ENCODE measurements around the gene PLEKHG4B. TPM values are rescaled to one million over a fixed set of nuclear protein-coding genes. Genes with fewer than 3 reads are reported as not detected.
"Not testable (repeated sequence)": the region's sequence is repeated elsewhere in the genome, so short reads cannot be mapped to it uniquely, and the experiment has no call there.

Gene PLEKHG4B
- total and polyA plus RNA-seq, 4 donors = under 0.01 to 0.05 (median 0.01) TPM; not detected in 1

DNA sequence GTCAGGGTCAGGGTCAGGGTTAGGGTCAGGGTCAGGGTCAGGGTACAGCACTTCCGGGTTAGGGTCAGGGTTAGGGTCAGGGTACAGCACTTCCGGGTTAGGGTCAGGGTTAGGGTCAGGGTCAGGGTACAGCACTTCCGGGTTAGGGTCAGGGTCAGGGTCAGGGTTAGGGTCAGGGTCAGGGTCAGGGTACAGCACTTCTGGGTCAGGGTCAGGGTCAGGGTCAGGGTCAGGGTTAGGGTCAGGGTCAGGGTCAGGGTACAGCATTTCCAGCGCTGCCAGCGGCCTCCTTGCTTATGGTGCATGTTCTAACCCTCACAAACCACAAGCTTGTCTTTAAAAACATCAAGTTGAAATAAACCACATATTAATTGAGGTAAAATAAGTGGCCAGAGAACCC lies 42.4 kb upstream of the PLEKHG4B start:
- 68% methylated on average over 5 of the region's 5 CpGs for WGBS
- H3K9me3 ChIP-seq (ENCODE audit: control insufficient read depth in 4 of 4, low read length in 3 of 4); H3K4me3 ChIP-seq (ENCODE audit: low read depth in 1 of 3, low read length in 3 of 3); DNase-seq (ENCODE audit: low spot score); H3K9ac ChIP-seq (ENCODE audit: low read depth in 1 of 2, low read length in 2 of 2); H3K27me3 ChIP-seq (ENCODE audit: control insufficient read depth in 4 of 4, insufficient read depth in 4 of 4, low read length in 3 of 4); H3K4me1 ChIP-seq (ENCODE audit: control insufficient read depth in 4 of 4, insufficient read depth in 4 of 4, low read length in 3 of 4); H3K36me3 ChIP-seq (ENCODE audit: control insufficient read depth in 4 of 4, insufficient read depth in 3 of 4, low read depth in 1 of 4, low read length in 3 of 4); H3K27ac ChIP-seq (ENCODE audit: low read depth in 1 of 2, low read length in 2 of 2): not testable (repeated sequence)
- TF ChIP-seq HNF4A (conservative IDR thresholded peaks at IDR 0.05) (peak; percentile 14 to 20), NR2F2 (IDR thresholded peaks at IDR 0.05) (peak; percentile 95)

DNA sequence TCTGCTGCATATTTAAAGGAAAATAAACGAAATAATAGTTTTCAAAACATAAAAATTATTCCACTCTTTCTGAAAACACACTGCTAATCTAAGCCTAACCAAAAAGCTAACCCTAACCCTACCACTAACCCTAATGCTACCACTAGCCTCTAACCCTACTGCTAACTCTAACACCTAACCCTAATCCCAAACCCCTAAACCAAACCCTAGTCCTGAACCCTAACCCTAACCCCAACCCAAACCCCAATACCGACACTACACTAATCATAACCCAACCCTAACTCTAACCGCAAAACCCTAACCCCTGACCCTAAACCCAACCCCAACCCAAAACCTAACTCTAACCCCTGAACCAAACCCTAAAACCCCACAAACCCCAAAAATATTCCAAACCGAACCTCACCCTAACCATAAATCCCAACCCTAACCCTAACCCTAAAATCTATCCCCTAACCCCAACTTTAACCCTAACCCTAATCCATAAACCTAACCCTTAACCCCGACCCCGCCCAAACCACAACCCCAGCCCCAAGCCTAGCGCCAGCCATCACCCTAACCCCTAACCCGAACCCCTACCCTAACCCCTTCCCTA lies 41.9 kb upstream of the PLEKHG4B start:
- Histone ChIP-seq H3K27ac (ENCODE audit: low read depth in 1 of 2, low read length in 2 of 2) (no peak overlapping the region), H3K4me1 (ENCODE audit: control insufficient read depth in 4 of 4, insufficient read depth in 4 of 4, low read length in 3 of 4) (peaks cover 0 to 7% (median 2%) of the 10 kb centered on the region in 4 donors), H3K27me3 (ENCODE audit: control insufficient read depth in 4 of 4, insufficient read depth in 4 of 4, low read length in 3 of 4) (peaks cover 0 to 9% (median 3%) of the 10 kb centered on the region in 4 donors), H3K4me3 (ENCODE audit: low read depth in 1 of 3, low read length in 3 of 3) (no peak overlapping the region), H3K9ac (ENCODE audit: low read depth in 1 of 2, low read length in 2 of 2) (no peak overlapping the region), H3K36me3 (ENCODE audit: control insufficient read depth in 4 of 4, insufficient read depth in 3 of 4, low read depth in 1 of 4, low read length in 3 of 4) (no peaks in the 10 kb centered on the region), H3K9me3 (ENCODE audit: control insufficient read depth in 4 of 4, low read length in 3 of 4) (no peaks in the 10 kb centered on the region)
- no peak for TF ChIP-seq REST (IDR thresholded peaks at IDR 0.05)
- TF ChIP-seq YY1 (IDR thresholded peaks at IDR 0.05) = no peak
- TF ChIP-seq EGR1 (IDR thresholded peaks at IDR 0.05; ENCODE audit: low read depth in 2 of 2) = no peak
- TF ChIP-seq FOXA1 (IDR thresholded peaks at IDR 0.05) = no peak
- DNase-seq (ENCODE audit: low spot score) = no peak
- 89% methylated on average over 8 of the region's 8 CpGs for WGBS

DNA sequence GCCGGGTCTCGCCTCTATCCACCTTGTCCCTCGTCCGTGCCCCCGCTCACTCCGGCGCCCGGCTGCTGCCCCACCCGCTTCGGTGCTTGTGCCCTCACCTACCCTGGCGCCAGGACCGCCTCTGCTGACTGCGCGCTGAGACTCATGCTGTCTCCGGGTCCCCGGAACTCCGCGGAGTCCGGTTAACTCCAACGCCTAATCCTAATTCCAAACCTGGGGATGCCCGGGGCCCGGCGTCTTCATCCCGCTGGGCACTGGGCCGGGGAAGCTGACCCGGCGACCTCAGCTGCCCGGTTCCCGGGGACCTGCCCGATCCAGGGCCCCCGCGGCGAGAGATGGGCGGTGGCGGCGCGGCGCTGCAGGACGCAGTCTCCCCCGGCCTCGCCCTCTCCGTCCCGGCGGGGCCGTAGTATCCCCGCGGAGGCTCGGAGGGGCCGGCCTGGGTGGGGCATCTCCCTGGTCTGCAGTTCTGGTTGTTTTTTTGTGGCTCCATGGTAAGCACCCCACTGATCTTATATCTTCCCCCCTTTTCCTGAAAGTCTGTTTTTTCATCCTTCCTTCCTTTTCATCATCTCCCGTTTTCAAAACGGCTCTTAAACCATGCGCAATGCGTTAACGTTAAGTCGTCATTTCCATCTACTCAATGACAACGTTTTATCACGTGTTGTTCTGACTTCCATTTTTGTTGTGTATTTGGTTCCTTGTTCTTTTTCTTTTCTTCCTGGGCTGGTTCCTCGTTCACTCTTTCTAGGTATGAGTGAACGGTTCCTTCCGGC lies 41.1 kb upstream of the PLEKHG4B start:
- TF ChIP-seq SP1 (IDR thresholded peaks at IDR 0.05) (no peak), NR2F2 (IDR thresholded peaks at IDR 0.05) (no peak), HNF4G (IDR thresholded peaks at IDR 0.05) (no peak), JUND (IDR thresholded peaks at IDR 0.05) (no peak), FOXA2 (IDR thresholded peaks at IDR 0.05) (no peak), FOXA1 (IDR thresholded peaks at IDR 0.05) (no peak), GABPA (IDR thresholded peaks at IDR 0.05 in 1 of 2, conservative IDR thresholded peaks at IDR 0.05 in 1 of 2) (no peak), ATF3 (IDR thresholded peaks at IDR 0.05) (no peak), RXRA (IDR thresholded peaks at IDR 0.05) (no peak)
- TF ChIP-seq, protein P1, sequence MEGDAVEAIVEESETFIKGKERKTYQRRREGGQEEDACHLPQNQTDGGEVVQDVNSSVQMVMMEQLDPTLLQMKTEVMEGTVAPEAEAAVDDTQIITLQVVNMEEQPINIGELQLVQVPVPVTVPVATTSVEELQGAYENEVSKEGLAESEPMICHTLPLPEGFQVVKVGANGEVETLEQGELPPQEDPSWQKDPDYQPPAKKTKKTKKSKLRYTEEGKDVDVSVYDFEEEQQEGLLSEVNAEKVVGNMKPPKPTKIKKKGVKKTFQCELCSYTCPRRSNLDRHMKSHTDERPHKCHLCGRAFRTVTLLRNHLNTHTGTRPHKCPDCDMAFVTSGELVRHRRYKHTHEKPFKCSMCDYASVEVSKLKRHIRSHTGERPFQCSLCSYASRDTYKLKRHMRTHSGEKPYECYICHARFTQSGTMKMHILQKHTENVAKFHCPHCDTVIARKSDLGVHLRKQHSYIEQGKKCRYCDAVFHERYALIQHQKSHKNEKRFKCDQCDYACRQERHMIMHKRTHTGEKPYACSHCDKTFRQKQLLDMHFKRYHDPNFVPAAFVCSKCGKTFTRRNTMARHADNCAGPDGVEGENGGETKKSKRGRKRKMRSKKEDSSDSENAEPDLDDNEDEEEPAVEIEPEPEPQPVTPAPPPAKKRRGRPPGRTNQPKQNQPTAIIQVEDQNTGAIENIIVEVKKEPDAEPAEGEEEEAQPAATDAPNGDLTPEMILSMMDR (IDR thresholded peaks at IDR 0.05; ENCODE audit: low read depth, low read length, missing input control) = no peak
- peaks cover 0 to 6% (median 3%) of the 10 kb centered on the region in 4 donors for H3K27me3 ChIP-seq (ENCODE audit: control insufficient read depth in 4 of 4, insufficient read depth in 4 of 4, low read length in 3 of 4)
- no peak overlapping the region for H3K4me3 ChIP-seq (ENCODE audit: low read depth in 1 of 3, low read length in 3 of 3)
- H3K9ac ChIP-seq (ENCODE audit: low read depth in 1 of 2, low read length in 2 of 2) = no peak overlapping the region
- H3K27ac ChIP-seq (ENCODE audit: low read depth in 1 of 2, low read length in 2 of 2) = no peak overlapping the region
- no peak for DNase-seq (ENCODE audit: low spot score)
- no peaks in the 10 kb centered on the region for H3K36me3 ChIP-seq (ENCODE audit: control insufficient read depth in 4 of 4, insufficient read depth in 3 of 4, low read depth in 1 of 4, low read length in 3 of 4)
- H3K9me3 ChIP-seq (ENCODE audit: control insufficient read depth in 4 of 4, low read length in 3 of 4) = no peaks in the 10 kb centered on the region
- 70% methylated on average over 60 of the region's 60 CpGs for WGBS
- H3K4me1 ChIP-seq (ENCODE audit: control insufficient read depth in 4 of 4, insufficient read depth in 4 of 4, low read length in 3 of 4) = peaks cover 0 to 7% (median 2%) of the 10 kb centered on the region in 4 donors
